GM21723 (cell line): ENCODE results near the gene CMC4.

Experiments
- ATAC-seq: cut with Tn5 transposase; IDR thresholded peaks from one replicate; pipeline ENCODE4 v1.9.1; 2021; ENCODE audit warnings: mild to moderate bottlenecking, moderate library complexity; ENCODE audit not compliant: unreplicated experiment

CMC4 gene

GRCh38 chrX:155054255-155054654 is 16.7 kb downstream of the CMC4 start:
- no peak for ATAC-seq

GRCh38 chrX:155053656-155054055 is 17.3 kb downstream of the CMC4 start:
- ATAC-seq, result no peak

- ATAC-seq, result no peak
Measured at GRCh38 chrX:155052738-155053498, 18.0 kb downstream of the CMC4 start.

GRCh38 chrX:155048977-155049619 is 21.8 kb downstream of the CMC4 start:
- no peak for ATAC-seq

- no peak for ATAC-seq
Measured at GRCh38 chrX:155046811-155047528, 24.0 kb downstream of the CMC4 start.

GRCh38 chrX:155046129-155046810 is 24.7 kb downstream of the CMC4 start:
- ATAC-seq, result no peak

- ATAC-seq, result no peak
Measured at GRCh38 chrX:155035688-155036087, 35.2 kb downstream of the CMC4 start.

GRCh38 chrX:155031657-155032056 is 39.3 kb downstream of the CMC4 start:
- ATAC-seq, result no peak

- ATAC-seq, result no peak
Measured at GRCh38 chrX:155028877-155029291, 42.1 kb downstream of the CMC4 start.

- ATAC-seq, result no peak
Measured at GRCh38 chrX:155028129-155028528, 42.8 kb downstream of the CMC4 start.

GRCh38 chrX:155027509-155028066 is 43.3 kb downstream of the CMC4 start:
- ATAC-seq, result no peak

GRCh38 chrX:155026727-155027508 is 44.0 kb downstream of the CMC4 start, which contains the start of gene FUNDC2:
Gene FUNDC2 (plus strand): TSS chrX:155026844. CDS start chrX:155026939, 95 bp downstream.
- ATAC-seq, result peak; percentile 91

GRCh38 chrX:155026420-155026726 is 44.6 kb downstream of the CMC4 start:
- ATAC-seq, result no peak

GRCh38 chrX:155023907-155024833 is 46.8 kb downstream of the CMC4 start:
- ATAC-seq, result no peak

- no peak for ATAC-seq
Measured at GRCh38 chrX:155022585-155022984, 48.4 kb downstream of the CMC4 start, which contains the start of gene F8. Gene F8 (minus strand): TSS chrX:155022723. CDS start chrX:155022552, 171 bp downstream.

- ATAC-seq, result no peak
Measured at GRCh38 chrX:155020591-155020990, 50.3 kb downstream of the CMC4 start.
